Measurements from ENCODE around the gene FOXF1.

Gene FOXF1

GRCh38 chr16:86492961-86493629, 17.2 kb upstream of the FOXF1 start:
- no peak for DNase-seq

GRCh38 chr16:86494039-86494564, 16.2 kb upstream of the FOXF1 start:
- no peak for DNase-seq

GRCh38 chr16:86494565-86495356, 15.6 kb upstream of the FOXF1 start:
- no peak for DNase-seq

- no peak for DNase-seq
Observed at GRCh38 chr16:86495357-86495701, 15.0 kb upstream of the FOXF1 start.

GRCh38 chr16:86495756-86496261, 14.5 kb upstream of the FOXF1 start:
- no peak for DNase-seq

- DNase-seq, result no peak
Observed at GRCh38 chr16:86496262-86496928, 13.9 kb upstream of the FOXF1 start.

- DNase-seq, result no peak
Observed at GRCh38 chr16:86496929-86497461, 13.3 kb upstream of the FOXF1 start.

GRCh38 chr16:86497551-86498021, 12.7 kb upstream of the FOXF1 start:
- no peak for DNase-seq

- no peak for DNase-seq
Observed at GRCh38 chr16:86498155-86498670, 12.1 kb upstream of the FOXF1 start.

- DNase-seq, result no peak
Observed at GRCh38 chr16:86498671-86499439, 11.5 kb upstream of the FOXF1 start.

- DNase-seq, result no peak
Observed at GRCh38 chr16:86499440-86499786, 10.9 kb upstream of the FOXF1 start.

- DNase-seq, result no peak
Observed at GRCh38 chr16:86499889-86500707, 10.2 kb upstream of the FOXF1 start.

- no peak for DNase-seq
Observed at GRCh38 chr16:86500708-86501510, 9.4 kb upstream of the FOXF1 start.

- no peak for DNase-seq
Observed at GRCh38 chr16:86501989-86502855, 8.1 kb upstream of the FOXF1 start.

- no peak for DNase-seq
Observed at GRCh38 chr16:86502856-86503748, 7.2 kb upstream of the FOXF1 start.

GRCh38 chr16:86503830-86504229, 6.5 kb upstream of the FOXF1 start:
- DNase-seq, result no peak

GRCh38 chr16:86504315-86505184, 5.8 kb upstream of the FOXF1 start:
- no peak for DNase-seq
